Stimulated activated effector memory CD8-positive, alpha-beta T cell treated with anti-CD3 and anti-CD28 coated beads, Interleukin-12 subunit alpha, Interleukin-12 subunit beta, amount 100 ng/mL, for 72 hours (primary cell): Measurements from ENCODE around the gene SGMS1.

ENCODE experiments used
- ATAC-seq: fragments of 150-1000 bp; cut with Tn5 transposase; 2 replicates; pipeline ENCODE4 v1.10.0; 2021
- DNase-seq, 2 donors: peaks; one replicate each; pipeline ENCODE4 v3.0.0; 2021 to 2022; ENCODE audit warnings: low spot score in 2 of 2
- H3K27ac Mint-ChIP-seq: one replicate; pipeline ENCODE4 v1.8.0; 2022; ENCODE audit warnings: mild to moderate bottlenecking, mixed read lengths
- H3K36me3 Mint-ChIP-seq: one replicate; pipeline ENCODE4 v1.8.0; 2022; ENCODE audit warnings: mild to moderate bottlenecking, mixed read lengths
- H3K4me1 Mint-ChIP-seq: one replicate; pipeline ENCODE4 v1.8.0; 2022; ENCODE audit warnings: mixed read lengths
- H3K4me3 Mint-ChIP-seq: one replicate; pipeline ENCODE4 v1.8.0; 2022; ENCODE audit warnings: mild to moderate bottlenecking, mixed read lengths
- H3K9me3 Mint-ChIP-seq: one replicate; pipeline ENCODE4 v1.8.0; 2022; ENCODE audit warnings: mixed read lengths

SGMS1 gene

GRCh38 chr10:50324046-50324445 is 299.7 kb downstream of the SGMS1 start:
- Mint-ChIP-seq H3K9me3 (no peaks in the 10 kb centered on the region), H3K4me1 (peaks cover 56% of the 10 kb centered on the region), H3K27ac (peak overlapping the region; percentile 4), H3K36me3 (peaks cover 20% of the 10 kb centered on the region), H3K4me3 (no peak overlapping the region)
- DNase-seq (no peak), ATAC-seq (no peak)

- H3K4me1 Mint-ChIP-seq = peaks cover 55% of the 10 kb centered on the region
- H3K36me3 Mint-ChIP-seq = peaks cover 20% of the 10 kb centered on the region
- H3K4me3 Mint-ChIP-seq = no peak overlapping the region
- H3K27ac Mint-ChIP-seq = peak overlapping the region; percentile 71
- no peaks in the 10 kb centered on the region for H3K9me3 Mint-ChIP-seq
- ATAC-seq (peak; percentile 62), DNase-seq (no peak)
Observed at GRCh38 chr10:50322077-50322476, 301.7 kb downstream of the SGMS1 start.

- peaks cover 44% of the 10 kb centered on the region for H3K4me1 Mint-ChIP-seq
- no peak overlapping the region for H3K27ac Mint-ChIP-seq
- H3K36me3 Mint-ChIP-seq = peaks cover 6% of the 10 kb centered on the region
- ATAC-seq (no peak), DNase-seq (no peak)
- H3K9me3 Mint-ChIP-seq = no peaks in the 10 kb centered on the region
- H3K4me3 Mint-ChIP-seq = no peak overlapping the region
Observed at GRCh38 chr10:50318129-50318528, 305.6 kb downstream of the SGMS1 start.

- no peak overlapping the region for H3K4me3 Mint-ChIP-seq
Observed at GRCh38 chr10:50316695-50317648, 306.8 kb downstream of the SGMS1 start.

GRCh38 chr10:50316174-50316573 is 307.6 kb downstream of the SGMS1 start:
- Mint-ChIP-seq H3K27ac (no peak overlapping the region), H3K4me3 (no peak overlapping the region), H3K36me3 (peaks cover 7% of the 10 kb centered on the region), H3K9me3 (no peaks in the 10 kb centered on the region), H3K4me1 (peaks cover 44% of the 10 kb centered on the region)
- ATAC-seq = no peak
- DNase-seq = no peak

More at GRCh38 chr10:50316695-50317648, 306.8 kb downstream of the SGMS1 start:
- Mint-ChIP-seq H3K27ac (no peak overlapping the region), H3K4me1 (peaks cover 52% of the 10 kb centered on the region), H3K36me3 (peaks cover 11% of the 10 kb centered on the region), H3K9me3 (no peaks in the 10 kb centered on the region)
- DNase-seq (no peak), ATAC-seq (no peak)

GRCh38 chr10:50315424-50315823 is 308.3 kb downstream of the SGMS1 start:
- H3K27ac Mint-ChIP-seq = no peak overlapping the region

GRCh38 chr10:50314169-50315071 is 309.3 kb downstream of the SGMS1 start:
- Mint-ChIP-seq H3K4me3 (no peak overlapping the region), H3K27ac (peak overlapping the region; percentile 51), H3K4me1 (peaks cover 33% of the 10 kb centered on the region), H3K9me3 (no peaks in the 10 kb centered on the region), H3K36me3 (peaks cover 23% of the 10 kb centered on the region)
- DNase-seq (no peak), ATAC-seq (no peak)

More at GRCh38 chr10:50315424-50315823, 308.3 kb downstream of the SGMS1 start:
- H3K4me3 Mint-ChIP-seq = no peak overlapping the region
- no peak for ATAC-seq
- no peaks in the 10 kb centered on the region for H3K9me3 Mint-ChIP-seq
- H3K4me1 Mint-ChIP-seq = peaks cover 38% of the 10 kb centered on the region
- no peak for DNase-seq
- H3K36me3 Mint-ChIP-seq = peaks cover 13% of the 10 kb centered on the region

GRCh38 chr10:50312464-50313437 is 311.0 kb downstream of the SGMS1 start:
- H3K4me3 Mint-ChIP-seq = peak overlapping the region; percentile 10
- peaks cover 33% of the 10 kb centered on the region for H3K4me1 Mint-ChIP-seq
- DNase-seq = no peak
- H3K9me3 Mint-ChIP-seq = no peaks in the 10 kb centered on the region
- no peak overlapping the region for H3K27ac Mint-ChIP-seq
- H3K36me3 Mint-ChIP-seq = peaks cover 28% of the 10 kb centered on the region
- ATAC-seq = peak; percentile 92

- Mint-ChIP-seq H3K9me3 (no peaks in the 10 kb centered on the region), H3K27ac (no peak overlapping the region), H3K36me3 (peaks cover 43% of the 10 kb centered on the region), H3K4me3 (no peak overlapping the region), H3K4me1 (peaks cover 24% of the 10 kb centered on the region)
- DNase-seq = peak; percentile 5 to 63
- ATAC-seq = peak; percentile 65
Observed at GRCh38 chr10:50310560-50311174, 313.1 kb downstream of the SGMS1 start.

- Mint-ChIP-seq H3K4me3 (no peak overlapping the region), H3K9me3 (no peaks in the 10 kb centered on the region), H3K27ac (peak overlapping the region; percentile 12), H3K4me1 (peaks cover 14% of the 10 kb centered on the region), H3K36me3 (peaks cover 43% of the 10 kb centered on the region)
- no peak for ATAC-seq
- DNase-seq = no peak
Observed at GRCh38 chr10:50309342-50309741, 314.4 kb downstream of the SGMS1 start.

- Mint-ChIP-seq H3K27ac (no peak overlapping the region), H3K4me1 (peaks cover 6% of the 10 kb centered on the region), H3K36me3 (peaks cover 22% of the 10 kb centered on the region), H3K9me3 (no peaks in the 10 kb centered on the region), H3K4me3 (no peak overlapping the region)
- no peak for ATAC-seq
- DNase-seq = no peak
Observed at GRCh38 chr10:50304660-50305059, 319.1 kb downstream of the SGMS1 start.

- Mint-ChIP-seq H3K4me3 (no peak overlapping the region), H3K4me1 (peaks cover 6% of the 10 kb centered on the region), H3K9me3 (peaks cover 6% of the 10 kb centered on the region), H3K36me3 (no peaks in the 10 kb centered on the region), H3K27ac (no peak overlapping the region)
- ATAC-seq (no peak), DNase-seq (no peak)
Observed at GRCh38 chr10:50299948-50300669, 323.6 kb downstream of the SGMS1 start.

GRCh38 chr10:50295367-50295766 is 328.4 kb downstream of the SGMS1 start:
- H3K27ac Mint-ChIP-seq = no peak overlapping the region
- H3K4me3 Mint-ChIP-seq = no peak overlapping the region
- ATAC-seq (no peak), DNase-seq (no peak)
- no peaks in the 10 kb centered on the region for H3K36me3 Mint-ChIP-seq
- no peaks in the 10 kb centered on the region for H3K4me1 Mint-ChIP-seq
- H3K9me3 Mint-ChIP-seq = peaks cover 6% of the 10 kb centered on the region

GRCh38 chr10:50294582-50294981 is 329.2 kb downstream of the SGMS1 start:
- Mint-ChIP-seq H3K9me3 (peaks cover 6% of the 10 kb centered on the region), H3K4me3 (no peak overlapping the region), H3K36me3 (no peaks in the 10 kb centered on the region), H3K4me1 (no peaks in the 10 kb centered on the region), H3K27ac (no peak overlapping the region)
- ATAC-seq (no peak), DNase-seq (no peak)
